GM18505 (cell line): ENCODE measurements around the gene CHID1.

Experiments used
- ATAC-seq: cut with Tn5 transposase; IDR thresholded peaks from one replicate; pipeline ENCODE4 v1.9.1; 2021; ENCODE audit not compliant: unreplicated experiment
- POLR2A ChIP-seq: IDR thresholded peaks from 4 replicates; pipeline ENCODE4 v1.6.1; 2011; ENCODE audit warnings: borderline replicate concordance; ENCODE audit not compliant: insufficient read depth, insufficient read length; ENCODE audit errors: extremely low read depth

Gene CHID1

DNA sequence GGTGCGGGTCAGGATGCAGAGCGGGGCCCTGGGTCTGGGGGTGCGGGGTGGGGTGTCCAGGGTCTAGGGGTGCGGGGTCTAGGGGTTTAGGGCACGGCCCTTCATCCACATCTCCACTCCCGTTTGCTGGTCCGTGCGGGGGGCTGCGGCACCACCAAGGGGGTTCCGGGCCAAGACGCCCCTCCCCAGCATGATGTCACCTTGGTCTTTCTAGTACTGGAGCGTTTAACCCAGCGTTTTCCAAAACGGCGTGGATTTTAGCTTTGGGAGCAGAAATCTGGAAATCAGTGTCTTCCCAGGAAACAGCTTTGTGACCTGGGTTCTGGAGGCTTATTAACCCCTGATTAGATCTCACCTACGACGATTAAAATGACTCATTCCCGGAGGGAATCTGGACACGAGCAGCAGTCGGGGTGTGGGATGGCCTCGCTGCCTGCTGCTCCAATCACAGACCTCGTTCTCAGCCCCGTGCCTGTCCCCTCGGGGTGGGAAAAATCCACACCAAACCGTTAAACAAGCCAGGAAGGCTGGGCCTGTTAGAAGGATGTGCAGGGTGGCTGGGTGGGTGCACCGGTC is 15.8 kb upstream of the CHID1 start:
- no peak for TF ChIP-seq POLR2A
- no peak for ATAC-seq

DNA sequence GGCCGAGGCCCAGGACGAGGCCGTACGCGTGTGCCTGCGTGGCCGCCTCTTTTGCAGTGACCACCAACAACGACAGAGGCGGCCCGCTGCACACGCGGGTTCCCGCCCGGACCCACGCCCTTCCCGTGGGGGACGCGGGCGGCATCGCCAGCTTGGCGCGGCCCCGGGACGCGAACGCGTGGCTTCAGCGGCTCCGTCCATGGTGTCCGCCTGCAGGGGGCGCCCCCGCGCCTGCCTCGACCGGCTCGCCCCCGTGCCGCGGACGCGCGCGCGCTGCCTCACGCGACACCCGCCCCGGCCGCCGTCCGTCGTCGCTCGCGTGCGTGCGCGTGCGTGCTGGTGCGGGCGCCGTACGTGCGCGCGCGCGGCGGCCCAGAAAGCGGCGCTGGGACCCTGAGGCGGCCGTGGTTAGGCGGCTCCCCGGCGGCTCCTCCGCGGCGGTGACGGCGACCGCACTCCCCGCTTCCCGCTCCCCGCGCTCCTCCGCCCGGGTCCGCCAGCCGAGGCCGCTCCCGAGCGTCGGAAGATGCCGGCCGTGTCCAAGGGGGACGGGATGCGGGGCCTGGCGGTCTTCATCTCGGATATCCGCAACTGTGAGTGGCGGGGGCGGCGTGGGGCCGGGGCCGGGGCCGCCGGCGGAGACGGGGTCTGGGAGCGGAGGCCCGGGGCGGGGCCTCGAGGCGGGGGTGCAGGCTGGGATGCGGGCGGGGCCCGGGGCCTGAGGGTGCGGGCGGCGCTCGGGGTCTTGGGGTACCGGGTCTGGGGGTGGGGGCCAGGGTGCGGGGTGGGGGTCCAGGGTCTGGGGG is 15.1 kb upstream of the CHID1 start, which contains the start of gene AP2A2:
TSS of gene AP2A2 (plus strand) at position 375 of the 806 bp plus-strand sequence. CDS start at position 527, 152 bp downstream.
- TF ChIP-seq POLR2A, result peak; percentile 68
- peak; percentile 75 for ATAC-seq

DNA sequence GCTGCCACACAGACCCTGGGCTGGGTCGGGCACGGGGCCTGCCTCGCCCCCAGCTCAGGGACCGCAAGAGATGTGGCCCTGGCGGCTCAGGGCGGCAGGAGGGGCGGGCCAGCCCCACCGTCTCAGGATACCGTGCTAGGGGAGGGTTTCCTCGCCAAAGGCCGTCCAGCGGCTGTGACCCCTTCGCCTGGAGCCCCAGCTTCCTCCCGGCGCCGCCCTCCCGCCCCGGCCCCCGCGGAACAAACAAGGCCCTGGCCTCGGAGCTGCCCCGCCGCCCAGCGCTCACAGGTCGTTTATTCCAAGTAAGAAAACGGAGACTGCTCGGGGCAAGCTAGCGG is 14.5 kb upstream of the CHID1 start:
- no peak for TF ChIP-seq POLR2A
- peak; percentile 6 for ATAC-seq

DNA sequence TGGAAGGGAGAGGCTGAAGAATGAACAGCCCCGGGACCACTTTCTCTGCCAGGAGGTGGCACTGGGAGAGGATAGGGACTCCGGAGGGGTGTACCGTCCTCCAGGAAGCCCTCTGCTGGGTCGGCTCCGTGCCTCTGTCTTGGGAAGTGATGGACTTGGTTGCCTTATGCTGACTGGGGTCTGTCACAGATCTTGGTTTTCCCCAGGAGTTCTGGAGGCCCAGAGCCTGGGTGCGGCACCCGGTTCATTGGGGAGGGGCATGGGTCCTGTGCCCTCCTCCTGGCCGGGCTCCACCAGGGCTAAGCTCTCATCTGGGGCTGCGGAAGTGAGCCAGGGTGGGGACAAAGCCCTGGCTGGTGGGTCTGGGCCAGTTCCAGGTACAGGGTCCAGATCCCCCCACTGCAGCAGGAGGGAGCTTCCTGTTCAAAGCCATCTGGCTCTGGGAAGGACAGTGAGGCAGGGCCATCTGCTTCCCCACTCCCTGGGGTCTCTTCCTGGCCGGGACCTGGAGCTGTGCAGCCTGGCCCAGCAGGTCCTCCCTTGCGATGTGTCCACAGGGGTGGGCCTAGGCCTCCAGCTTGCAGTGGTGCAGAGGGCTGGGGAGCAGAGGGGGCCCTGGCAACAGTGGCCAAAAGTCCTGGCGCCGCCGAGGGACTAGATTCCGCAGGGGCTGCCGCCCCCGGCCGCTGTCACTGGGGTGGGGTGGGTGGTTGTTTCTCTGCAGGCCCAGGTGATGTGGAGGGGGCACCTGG is 14.0 kb upstream of the CHID1 start:
- no peak for ATAC-seq
- no peak for TF ChIP-seq POLR2A

DNA sequence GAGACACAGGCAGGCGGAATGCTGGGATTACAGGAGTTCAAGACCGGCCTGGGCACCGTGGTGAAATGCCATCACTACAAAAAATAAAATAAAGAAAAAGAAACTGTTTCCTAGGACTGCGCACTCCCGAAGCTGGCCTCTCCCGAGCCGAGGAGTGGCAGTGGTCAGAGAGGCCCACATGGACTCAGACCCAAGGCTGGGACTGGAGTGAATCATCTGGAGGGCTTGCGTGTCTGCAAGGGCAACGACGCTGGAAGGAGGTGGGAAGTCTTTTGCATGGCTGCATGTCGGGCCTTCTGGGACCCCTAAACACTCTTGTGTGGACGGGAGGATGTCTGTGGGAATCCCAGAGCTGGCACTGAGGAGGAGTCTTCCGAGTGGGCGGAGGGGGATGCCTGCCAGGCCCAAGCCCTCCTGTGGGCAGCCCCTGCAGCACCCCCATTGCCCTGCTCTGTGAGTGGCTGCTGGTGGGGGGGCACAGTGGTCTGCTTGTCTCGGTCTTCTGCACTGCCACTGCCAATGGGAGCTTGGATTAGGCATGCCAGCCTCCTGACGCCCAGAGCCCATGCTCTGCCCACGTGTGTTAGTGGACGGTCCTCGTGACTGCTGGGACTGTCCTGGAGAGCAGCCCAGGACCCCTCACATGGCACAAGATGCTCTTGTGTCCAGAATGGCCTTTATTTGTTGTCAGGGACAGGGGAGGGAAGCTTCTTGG is 13.2 kb upstream of the CHID1 start:
- TF ChIP-seq POLR2A, result no peak
- no peak for ATAC-seq

DNA sequence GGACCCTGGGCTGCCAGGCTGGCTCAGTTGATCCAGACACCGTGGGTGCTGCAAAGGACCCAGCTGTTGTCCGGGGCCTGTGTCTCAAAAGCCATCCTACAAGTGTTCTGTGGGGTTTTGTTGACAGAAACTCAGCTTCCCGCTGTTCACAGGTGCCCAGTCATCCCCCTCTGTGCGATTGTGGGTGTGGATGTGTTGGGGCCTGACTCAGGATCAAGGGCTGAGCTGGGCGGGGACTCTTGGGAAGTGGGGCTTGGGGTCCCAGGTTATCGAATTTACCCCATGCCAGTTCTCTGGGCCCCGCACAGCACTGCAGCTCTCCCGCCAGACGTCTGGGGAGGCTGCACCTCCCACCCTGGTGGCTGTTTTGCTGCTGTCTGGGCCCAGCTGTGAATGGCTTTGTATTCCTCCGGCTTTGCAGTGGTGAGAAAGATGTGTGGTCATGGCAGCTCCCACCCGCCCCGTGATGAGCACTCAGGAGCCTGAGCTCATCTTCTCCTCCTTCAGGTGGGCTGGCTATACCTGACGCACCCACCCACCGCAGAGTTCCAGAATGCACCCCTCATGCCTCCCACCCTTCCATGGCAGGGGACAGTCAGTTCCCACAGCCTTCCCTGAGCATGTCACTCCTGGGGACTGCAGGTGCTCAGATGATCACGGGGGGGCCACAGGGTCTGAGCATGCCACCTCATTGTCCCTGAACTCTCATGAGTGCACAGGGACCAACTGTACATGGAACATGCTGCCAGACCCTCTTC is 11.5 kb upstream of the CHID1 start:
- no peak for TF ChIP-seq POLR2A
- ATAC-seq, result no peak

DNA sequence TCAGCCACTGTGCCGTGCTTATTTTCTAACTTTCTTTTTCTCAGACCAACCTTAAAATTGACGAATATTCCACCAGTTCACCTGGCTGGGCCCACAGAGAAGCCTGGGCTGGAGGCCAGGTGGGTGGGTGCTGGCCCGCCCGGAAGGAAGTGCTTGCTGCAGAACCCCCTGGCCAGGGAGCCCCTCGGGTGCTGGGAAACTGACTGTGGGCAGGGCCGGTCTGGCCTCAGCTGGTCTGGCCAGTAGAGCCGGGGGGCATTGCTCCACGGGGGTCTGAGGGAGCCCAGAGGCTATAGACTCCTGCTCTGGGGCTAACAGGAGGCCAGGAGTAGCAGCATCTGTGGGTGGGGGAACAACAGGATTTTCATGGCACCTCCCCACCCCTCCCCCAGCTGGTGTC is 6.8 kb upstream of the CHID1 start:
- TF ChIP-seq POLR2A, result no peak
- no peak for ATAC-seq

DNA sequence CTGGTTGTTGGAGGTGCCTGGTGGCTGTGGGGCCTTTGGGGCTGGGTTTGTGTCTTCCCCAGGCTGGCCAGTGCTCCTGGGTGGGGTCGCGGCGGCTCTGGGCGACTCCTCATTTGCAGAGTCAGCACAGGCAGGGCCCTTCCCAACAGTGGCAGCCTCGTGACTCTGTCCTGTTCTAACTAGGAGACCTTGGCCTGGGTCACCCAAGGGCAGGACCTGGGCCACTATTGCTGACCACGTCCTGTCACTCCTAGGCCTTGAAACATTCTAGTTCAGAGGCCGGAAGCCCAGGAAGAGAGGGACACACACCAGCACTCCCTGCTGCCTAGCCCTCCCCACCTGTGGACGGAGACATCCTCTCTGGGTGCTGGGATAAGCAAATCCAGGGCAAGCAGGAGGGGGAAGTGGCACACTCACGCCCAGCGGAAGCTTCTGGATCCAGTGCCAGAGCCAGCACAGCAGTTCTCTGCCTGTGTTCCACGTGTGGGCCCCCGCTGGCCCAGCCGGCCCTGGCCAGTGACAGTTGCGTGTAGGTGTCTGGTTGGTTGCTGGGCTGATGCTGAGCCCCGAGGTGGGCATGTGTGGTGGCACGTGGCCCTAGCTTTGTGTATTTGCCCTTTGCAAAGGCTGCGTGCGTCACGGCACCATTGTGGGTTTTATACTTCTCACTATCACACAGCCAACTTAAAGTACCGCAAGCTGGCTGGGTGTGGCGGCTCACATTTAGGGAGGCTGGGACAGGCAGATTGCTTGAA is 4.3 kb upstream of the CHID1 start:
- ATAC-seq, result no peak
- no peak for TF ChIP-seq POLR2A

DNA sequence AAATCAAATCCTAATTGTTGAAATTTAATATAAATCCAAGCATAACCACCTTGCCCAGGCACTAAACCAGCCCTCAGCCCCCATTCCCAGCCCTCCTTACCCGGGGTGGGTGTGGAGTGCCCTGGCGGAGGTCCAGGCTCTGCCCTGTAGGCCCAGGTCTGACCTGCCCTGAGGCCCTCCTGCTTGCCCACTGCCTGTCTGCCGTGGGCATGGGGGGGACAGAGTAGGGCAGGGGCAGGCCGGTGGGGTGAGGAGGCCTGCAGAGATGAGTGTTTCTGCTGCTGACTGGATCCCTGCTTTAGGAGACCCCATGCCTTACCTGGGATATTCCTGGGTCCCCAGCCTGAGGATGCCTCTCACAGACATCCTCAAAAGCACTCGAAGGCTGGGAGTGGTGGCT is 3.6 kb upstream of the CHID1 start:
- ATAC-seq, result no peak
- no peak for TF ChIP-seq POLR2A

DNA sequence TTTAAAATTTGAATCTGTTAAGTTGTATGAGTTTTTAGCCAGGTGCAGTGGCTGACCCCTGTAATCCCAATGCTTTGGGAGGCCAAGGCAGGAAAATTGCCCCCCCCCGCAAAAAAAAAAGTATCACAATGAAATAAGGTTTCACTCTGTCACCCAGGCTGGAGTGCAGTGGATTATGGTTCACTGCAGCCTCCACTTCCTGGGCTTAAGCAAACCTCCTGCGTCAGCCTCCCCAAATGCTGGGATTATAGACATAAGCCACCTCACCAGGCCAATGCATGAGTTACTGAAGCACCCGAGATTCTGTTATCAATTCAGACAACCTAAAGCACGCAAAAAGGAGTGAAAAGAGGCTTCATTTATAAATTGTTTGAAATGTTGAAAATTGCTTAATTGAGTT is 2.4 kb upstream of the CHID1 start:
- TF ChIP-seq POLR2A, result no peak

DNA sequence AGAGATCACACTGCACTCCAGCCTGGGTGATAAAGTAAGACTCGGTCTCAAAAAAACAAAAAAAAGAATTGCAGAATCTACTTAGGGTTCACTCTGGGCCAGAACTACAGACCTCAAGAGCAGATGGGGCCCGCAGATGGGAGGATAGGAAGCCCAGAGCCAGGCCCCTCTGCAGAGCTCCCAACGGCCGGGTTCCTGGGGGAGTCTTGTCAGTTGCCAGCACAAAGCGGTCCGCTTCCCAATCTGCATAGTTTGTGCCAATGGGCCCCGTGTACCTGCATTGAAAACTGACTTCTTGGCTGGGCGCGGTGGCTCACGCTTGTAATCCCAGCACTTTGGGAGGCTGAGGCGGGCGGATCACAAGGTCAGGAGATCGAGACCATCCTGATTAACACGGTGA is 1.7 kb upstream of the CHID1 start:
- no peak for TF ChIP-seq POLR2A
- no peak for ATAC-seq

More for the DNA sequence above, 2.4 kb upstream of the CHID1 start:
- no peak for ATAC-seq

DNA sequence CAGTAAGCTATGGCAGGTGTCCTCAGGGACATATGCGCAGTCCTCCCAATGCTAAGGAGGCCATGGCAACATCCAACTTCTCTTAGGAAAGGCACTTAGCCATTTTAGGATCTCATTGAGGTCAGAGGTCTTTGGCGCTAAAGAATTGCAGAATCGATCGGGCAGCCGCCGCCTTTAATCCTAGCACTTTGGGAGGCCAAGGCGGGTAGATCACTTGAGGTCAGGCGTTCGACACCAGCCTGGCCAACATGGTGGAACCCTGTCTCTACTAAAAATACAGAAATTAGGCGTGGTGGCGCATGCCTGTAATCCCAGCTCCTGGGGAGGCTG is 1.2 kb upstream of the CHID1 start:
- no peak for ATAC-seq

More for the DNA sequence above, 1.2 kb upstream of the CHID1 start:
- TF ChIP-seq POLR2A, result no peak
